ENCODE measurements around the gene CYB5R3.
"Not testable (repeated sequence)": the region's sequence is repeated elsewhere in the genome, so short reads cannot be mapped to it uniquely, and the experiment has no call there.

The CYB5R3 gene

GRCh38 chr22:42677936-42678335, 28.7 kb upstream of the CYB5R3 start:
- DNase-seq = not testable (repeated sequence)

- no peak for DNase-seq
Measured at GRCh38 chr22:42676059-42676607, 26.9 kb upstream of the CYB5R3 start.

GRCh38 chr22:42673898-42674401, 24.8 kb upstream of the CYB5R3 start:
- DNase-seq = no peak

DNA sequence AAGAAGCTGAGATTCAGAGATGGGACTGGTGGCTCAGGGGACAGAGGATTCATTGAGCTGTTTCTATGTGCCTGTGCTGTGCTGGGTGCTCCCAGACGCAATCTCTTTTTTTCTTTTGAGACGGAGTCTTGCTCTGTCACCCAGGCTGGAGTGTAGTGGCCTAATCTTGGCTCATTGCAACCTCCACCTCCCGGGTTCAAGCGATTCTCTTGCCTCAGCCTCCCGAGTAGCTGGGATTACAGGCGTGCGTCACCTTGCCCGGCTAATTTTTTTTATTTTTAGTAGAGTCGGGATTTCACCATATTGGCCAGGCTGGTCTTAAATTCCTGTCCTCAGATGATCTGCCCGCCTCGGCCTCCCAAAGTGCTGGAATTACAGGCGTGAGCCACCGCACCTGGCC, 23.9 kb upstream of the CYB5R3 start:
- DNase-seq = not testable (repeated sequence)

- no peak for DNase-seq
Measured at GRCh38 chr22:42670921-42671709, 21.9 kb upstream of the CYB5R3 start.

GRCh38 chr22:42670046-42670445, 20.9 kb upstream of the CYB5R3 start:
- DNase-seq = no peak

- not testable (repeated sequence) for DNase-seq
Measured at GRCh38 chr22:42666393-42666792, 17.2 kb upstream of the CYB5R3 start.

DNA sequence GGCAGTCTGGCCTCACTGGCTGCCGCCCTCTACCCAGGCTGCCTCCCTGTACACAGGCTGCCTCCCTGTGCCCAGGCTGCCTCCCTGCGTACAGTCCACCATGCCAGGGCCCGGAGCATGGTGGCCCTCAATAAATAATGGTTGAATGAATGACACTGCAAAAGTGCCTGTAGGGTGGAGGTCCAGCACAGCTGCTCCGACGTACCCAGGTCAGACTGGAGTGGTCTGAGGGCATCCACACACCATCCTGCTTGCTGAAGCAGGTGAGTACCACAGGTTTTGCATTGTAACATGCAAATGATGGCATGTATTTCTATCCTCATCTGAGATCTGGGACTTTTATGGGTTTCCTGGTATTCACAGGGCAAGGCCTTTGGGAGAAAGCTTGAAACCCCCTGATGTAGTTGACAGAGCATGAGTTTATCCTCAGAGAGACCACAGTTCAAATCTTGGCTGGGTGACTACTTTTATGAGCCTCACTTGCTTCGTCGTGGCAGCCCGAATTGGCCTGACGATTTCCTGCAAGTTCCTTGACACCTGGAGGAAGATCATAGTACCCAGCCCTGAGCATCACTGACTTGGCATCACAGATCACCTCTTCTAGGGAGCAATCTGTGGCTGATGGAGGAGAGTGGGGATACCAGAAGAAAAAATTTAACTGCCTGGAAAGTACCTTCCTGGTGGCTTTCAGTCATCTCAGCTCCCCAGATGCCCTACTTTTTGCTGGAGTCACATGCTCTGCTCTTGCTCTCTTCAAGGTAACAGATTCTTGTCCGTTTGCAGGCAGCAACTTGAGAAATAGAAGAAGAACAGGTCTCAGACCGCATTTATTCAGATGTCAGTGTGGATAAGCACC, 16.0 kb upstream of the CYB5R3 start:
- DNase-seq = no peak

- DNase-seq = peak; percentile 73
Measured at GRCh38 chr22:42661985-42662831, 13.0 kb upstream of the CYB5R3 start.

DNA sequence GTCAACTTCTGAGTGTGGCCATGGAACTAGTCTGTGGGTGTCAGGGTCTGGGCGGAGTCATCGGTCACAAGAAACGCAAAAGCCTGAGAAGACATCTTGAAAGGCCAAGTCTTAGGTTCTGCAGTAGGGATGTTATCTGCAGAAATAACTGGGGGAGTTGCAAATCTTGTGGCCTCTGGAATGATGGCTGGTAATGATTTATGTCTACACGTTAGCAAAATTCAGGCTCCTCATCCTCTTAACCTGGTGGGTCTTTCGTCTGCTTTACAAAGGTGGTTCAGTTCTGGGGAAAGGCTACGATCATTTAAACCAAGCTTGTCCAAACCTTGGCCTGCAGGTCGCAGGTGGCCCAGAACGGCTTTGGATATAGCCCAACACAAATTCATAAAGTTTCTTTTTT, 7.4 kb upstream of the CYB5R3 start:
- DNase-seq = no peak

DNA sequence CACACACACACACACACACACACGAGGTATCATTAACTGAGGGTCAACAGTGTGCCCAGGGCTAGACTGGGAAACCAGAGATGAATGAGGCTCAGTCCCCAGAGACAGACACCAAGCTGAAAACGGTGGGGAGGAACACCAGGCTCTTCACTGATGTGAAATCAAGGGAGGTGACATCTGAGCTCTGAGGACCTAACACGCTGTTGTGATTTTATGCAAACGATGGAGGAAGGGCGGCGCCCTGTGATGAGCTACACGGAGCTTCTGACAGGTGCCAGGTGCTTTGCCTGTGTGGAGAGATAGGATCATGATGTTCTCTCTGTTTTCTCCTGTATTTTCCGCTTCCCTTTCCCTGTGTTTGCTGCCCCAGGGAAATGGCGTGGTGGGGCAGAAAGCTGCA, 6.5 kb upstream of the CYB5R3 start:
- peak; percentile 74 for DNase-seq

DNA sequence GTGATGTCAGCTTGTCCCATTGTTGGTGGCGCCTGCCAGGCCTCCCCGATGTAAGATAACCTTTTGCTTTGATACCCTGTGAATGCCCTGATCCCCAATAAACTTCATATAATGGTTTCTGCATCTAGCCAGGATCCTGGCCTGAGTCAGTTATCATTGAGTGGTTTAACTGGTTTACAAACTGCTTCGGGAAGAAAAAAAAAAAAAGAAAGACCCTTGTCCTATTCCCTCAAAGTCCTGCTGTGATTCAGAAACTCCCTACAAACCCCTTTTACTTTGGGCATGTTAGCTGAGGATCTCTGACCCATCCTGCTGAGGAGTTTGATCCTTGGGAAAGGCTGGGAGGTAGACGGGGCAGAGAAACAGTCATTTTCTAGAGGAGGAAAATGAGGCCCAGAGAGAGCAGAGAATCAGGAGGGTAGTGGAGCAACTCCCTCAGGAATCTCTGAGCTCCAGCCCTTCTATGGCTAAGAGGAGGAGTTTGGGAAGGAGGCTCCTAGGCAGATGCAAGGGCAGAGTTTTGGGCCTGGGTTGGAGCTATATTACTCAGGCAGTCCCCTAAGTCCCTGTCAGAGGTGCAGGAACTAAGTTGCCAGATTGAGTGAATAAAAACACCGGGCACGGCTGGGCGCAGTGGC, 5.4 kb upstream of the CYB5R3 start:
- no peak for DNase-seq

DNA sequence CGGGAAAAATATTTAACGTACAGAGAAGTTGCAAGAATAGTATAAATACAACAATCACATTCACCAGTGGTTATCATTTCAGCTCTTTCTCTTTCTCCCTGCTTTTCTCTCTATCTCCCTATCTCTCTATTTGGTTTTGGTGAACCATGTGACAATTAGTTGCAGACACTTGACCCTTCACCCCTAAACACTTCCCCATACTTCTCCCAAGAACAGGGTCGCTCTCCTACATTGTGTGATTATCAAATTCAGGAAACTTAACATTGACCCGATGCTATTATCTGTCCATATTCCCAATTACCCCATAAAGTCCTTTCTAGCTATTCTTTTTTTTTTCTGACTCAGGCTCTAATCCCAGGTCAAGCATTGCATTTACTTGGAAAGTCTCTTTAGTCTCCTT, 4.8 kb upstream of the CYB5R3 start:
- no peak for DNase-seq

GRCh38 chr22:42651134-42651533, 1.9 kb upstream of the CYB5R3 start:
- DNase-seq = no peak

GRCh38 chr22:42648368-42649245, 585 bp downstream of the CYB5R3 start:
- peak; percentile 54 for DNase-seq

- no peak for DNase-seq
Measured at GRCh38 chr22:42648017-42648367, 1.2 kb downstream of the CYB5R3 start.

- no peak for DNase-seq
Measured at GRCh38 chr22:42646569-42647525, 2.3 kb downstream of the CYB5R3 start.

DNA sequence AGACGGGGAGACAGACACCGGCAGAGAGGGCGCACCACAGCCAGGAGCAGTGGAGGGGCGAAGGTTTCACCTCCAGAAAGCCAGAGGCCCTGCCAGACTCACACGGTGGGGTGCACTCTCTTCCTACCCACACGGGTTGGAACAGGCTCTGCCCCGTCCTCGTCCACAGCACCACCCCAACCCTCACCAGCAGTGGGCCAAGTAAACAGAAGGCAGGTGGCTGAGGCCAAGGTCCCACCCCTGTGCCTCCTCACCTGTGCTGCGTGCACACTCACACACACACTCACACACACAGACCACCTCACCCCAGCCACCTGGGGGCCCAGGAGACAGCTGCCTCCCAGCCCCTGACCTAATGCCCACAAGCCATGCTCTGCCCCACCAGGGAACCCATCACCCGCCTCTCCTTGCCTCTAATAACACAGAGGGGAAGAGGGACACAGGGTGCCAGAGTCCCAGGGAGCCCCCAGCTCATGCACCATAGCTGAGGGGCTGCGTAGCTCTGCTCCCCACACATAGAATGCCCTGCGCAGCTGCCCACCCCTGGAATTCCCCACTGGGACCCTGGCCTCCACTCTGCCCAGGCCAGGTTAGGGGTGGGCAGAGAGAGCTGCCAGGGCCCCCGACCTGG, 3.1 kb downstream of the CYB5R3 start:
- DNase-seq = no peak

DNA sequence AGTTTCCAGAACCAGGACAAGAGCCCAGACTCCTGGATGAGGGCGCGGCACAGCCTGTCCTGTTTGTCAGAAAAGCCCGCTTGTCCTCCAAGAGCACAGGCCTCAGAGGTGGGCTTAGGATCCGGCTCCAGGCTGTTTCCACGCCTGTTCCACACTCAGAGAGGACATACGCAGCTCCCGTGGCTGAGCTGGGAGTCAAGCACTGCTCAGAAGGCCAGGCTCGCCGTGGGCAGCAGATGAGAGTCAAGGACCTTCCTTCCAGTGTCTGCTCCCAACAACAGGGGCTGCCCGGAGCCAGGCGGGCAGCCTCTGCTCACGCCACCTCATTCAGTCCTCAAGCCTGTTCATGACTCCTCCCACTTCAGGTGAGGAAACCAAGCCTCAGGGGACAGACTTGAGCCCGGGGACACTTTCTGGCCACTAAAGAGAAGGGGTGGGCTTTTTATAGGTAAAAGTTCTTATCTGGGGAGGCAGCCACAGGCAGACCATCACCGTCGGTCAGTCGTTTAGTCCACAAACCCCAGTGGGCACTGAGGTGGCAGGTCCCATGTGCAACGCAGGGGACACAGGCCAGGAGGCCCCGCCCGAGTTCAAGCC, 3.8 kb downstream of the CYB5R3 start:
- no peak for DNase-seq
